Suprapubic skin (tissue), 3 donors: Measurements from ENCODE around the gene RGS6.

ENCODE experiments used
- CTCF ChIP-seq, 2 donors: fragments of 200-600 bp in 1 of 2; fragments of 450-650 bp in 1 of 2; sonication (generic) in 1 of 2; IDR thresholded peaks; one replicate each; pipeline ENCODE4 v1.5.1; 2016 to 2019; ENCODE audit warnings: antibody characterized with exemption in 2 of 2, mild to moderate bottlenecking in 1 of 2, moderate library complexity in 1 of 2
- POLR2A ChIP-seq, 2 donors: fragments of 450-650 bp; IDR thresholded peaks; one replicate each; pipeline ENCODE4 v1.6.1; 2017; ENCODE audit warnings: antibody characterized with exemption in 2 of 2, mild to moderate bottlenecking in 2 of 2, moderate library complexity in 2 of 2

- TF ChIP-seq CTCF (IDR thresholded peaks at IDR 0.05) (no peak), POLR2A (IDR thresholded peaks at IDR 0.05) (no peak)
Observed at GRCh38 chr14:72503696-72504368, 571.6 kb downstream of the RGS6 start.
